Loucy (cell line): ENCODE data around the gene PTPRS.

ENCODE experiments used
- H2AFZ ChIP-seq: fragments of 200-600 bp; sonication (generic); 2 replicates; pipeline ENCODE4 v1.6.0; 2016; ENCODE audit warnings: antibody characterized with exemption, mild to moderate bottlenecking, low read length, moderate library complexity
- H3F3A ChIP-seq: fragments of 200-600 bp; 2 replicates; pipeline ENCODE4 v1.6.0; 2016; ENCODE audit warnings: antibody characterized with exemption, low read depth, mild to moderate bottlenecking
- H3K27me3 ChIP-seq: fragments of 200-600 bp; sonication (generic); 2 replicates; pipeline ENCODE4 v1.6.1; 2014; ENCODE audit warnings: low read length, mild to moderate bottlenecking; ENCODE audit not compliant: insufficient read depth, poor library complexity, severe bottlenecking
- H3K36me3 ChIP-seq: fragments of 200-600 bp; sonication (generic); 2 replicates; pipeline ENCODE4 v1.6.1; 2016; ENCODE audit warnings: low read length; ENCODE audit not compliant: insufficient read depth
- H3K4me1 ChIP-seq: fragments of 200-600 bp; sonication (generic); 2 replicates; pipeline ENCODE4 v1.5.1; 2014; ENCODE audit warnings: low read length, mild to moderate bottlenecking; ENCODE audit not compliant: insufficient read depth, poor library complexity, severe bottlenecking
- H3K4me2 ChIP-seq: fragments of 200-600 bp; sonication (generic); 2 replicates; pipeline ENCODE4 v1.6.0; 2014; ENCODE audit warnings: antibody characterized with exemption, low read length, low read depth, mild to moderate bottlenecking; ENCODE audit not compliant: poor library complexity, severe bottlenecking
- H3K4me3 ChIP-seq: fragments of 200-600 bp; sonication (generic); 2 replicates; pipeline ENCODE4 v1.5.1; 2014; ENCODE audit warnings: low read length, mild to moderate bottlenecking, mixed read lengths; ENCODE audit not compliant: poor library complexity, severe bottlenecking
- H3K79me2 ChIP-seq: fragments of 200-600 bp; sonication (generic); 2 replicates; pipeline ENCODE4 v1.6.1; 2014; ENCODE audit warnings: low read length; ENCODE audit not compliant: insufficient read depth
- H3K9ac ChIP-seq: fragments of 200-600 bp; sonication (generic); 2 replicates; pipeline ENCODE4 v1.6.0; 2014; ENCODE audit warnings: mild to moderate bottlenecking, low read depth, low read length, moderate library complexity; ENCODE audit not compliant: poor library complexity, severe bottlenecking
- H3K9me2 ChIP-seq: fragments of 200-600 bp; sonication (generic); replicated peaks from 2 replicates; pipeline ENCODE4 v1.6.1; 2016; ENCODE audit warnings: low read depth, low read length, mixed read lengths
- H3K9me3 ChIP-seq: fragments of 200-600 bp; sonication (generic); 2 replicates; pipeline ENCODE4 v1.6.1; 2014; ENCODE audit warnings: mild to moderate bottlenecking, antibody characterized with exemption, low read length, low read depth; ENCODE audit not compliant: insufficient read depth
- H4K20me1 ChIP-seq: fragments of 200-600 bp; sonication (generic); 2 replicates; pipeline ENCODE4 v1.6.0; 2014; ENCODE audit warnings: antibody characterized with exemption, low read length, mild to moderate bottlenecking; ENCODE audit not compliant: insufficient read depth, poor library complexity, severe bottlenecking
- EZH2phosphoT487 ChIP-seq: fragments of 200-600 bp; IDR thresholded peaks from 2 replicates; pipeline ENCODE4 v1.6.1; 2018; ENCODE audit warnings: antibody characterized with exemption, mild to moderate bottlenecking, moderate library complexity, borderline replicate concordance
- TF ChIP-seq, protein P1 (sequence below): fragments of 200-600 bp; sonication (generic); conservative IDR thresholded peaks from 2 replicates; pipeline ENCODE4 v1.5.1; 2014; ENCODE audit warnings: mild to moderate bottlenecking, antibody characterized with exemption, low read length

Gene PTPRS

DNA sequence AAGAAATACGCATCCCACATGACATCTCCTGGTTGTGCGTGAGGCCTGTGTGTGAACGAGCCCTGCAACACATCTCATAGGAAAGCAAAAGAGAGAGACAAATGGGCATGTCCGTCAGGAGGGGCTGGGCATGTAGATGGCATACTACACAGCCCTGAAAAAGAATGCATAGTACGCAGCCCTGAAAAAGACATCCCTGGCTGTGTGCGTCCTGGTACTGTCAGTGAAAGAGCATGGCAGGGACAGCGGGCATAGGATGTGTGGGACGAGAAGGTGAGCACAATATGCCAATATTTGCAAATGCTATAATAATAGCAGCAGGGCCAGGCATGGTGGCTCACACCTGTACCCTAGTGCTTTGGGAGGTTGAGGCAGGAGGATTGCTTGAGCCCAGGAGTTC is 28.6 kb downstream of the PTPRS start:
- Histone ChIP-seq H3K9ac (no peak overlapping the region), H3K27me3 (no peaks in the 10 kb centered on the region), H3K36me3 (no peaks in the 10 kb centered on the region), H4K20me1 (no peaks in the 10 kb centered on the region), H3K9me3 (no peaks in the 10 kb centered on the region), H3K9me2 (no peaks in the 10 kb centered on the region), H3K79me2 (no peaks in the 10 kb centered on the region), H2AFZ (no peak overlapping the region), H3K4me1 (no peaks in the 10 kb centered on the region), H3K4me2 (no peak overlapping the region), H3K4me3 (no peak overlapping the region), H3F3A (no peaks in the 10 kb centered on the region)
- TF ChIP-seq, protein P1, sequence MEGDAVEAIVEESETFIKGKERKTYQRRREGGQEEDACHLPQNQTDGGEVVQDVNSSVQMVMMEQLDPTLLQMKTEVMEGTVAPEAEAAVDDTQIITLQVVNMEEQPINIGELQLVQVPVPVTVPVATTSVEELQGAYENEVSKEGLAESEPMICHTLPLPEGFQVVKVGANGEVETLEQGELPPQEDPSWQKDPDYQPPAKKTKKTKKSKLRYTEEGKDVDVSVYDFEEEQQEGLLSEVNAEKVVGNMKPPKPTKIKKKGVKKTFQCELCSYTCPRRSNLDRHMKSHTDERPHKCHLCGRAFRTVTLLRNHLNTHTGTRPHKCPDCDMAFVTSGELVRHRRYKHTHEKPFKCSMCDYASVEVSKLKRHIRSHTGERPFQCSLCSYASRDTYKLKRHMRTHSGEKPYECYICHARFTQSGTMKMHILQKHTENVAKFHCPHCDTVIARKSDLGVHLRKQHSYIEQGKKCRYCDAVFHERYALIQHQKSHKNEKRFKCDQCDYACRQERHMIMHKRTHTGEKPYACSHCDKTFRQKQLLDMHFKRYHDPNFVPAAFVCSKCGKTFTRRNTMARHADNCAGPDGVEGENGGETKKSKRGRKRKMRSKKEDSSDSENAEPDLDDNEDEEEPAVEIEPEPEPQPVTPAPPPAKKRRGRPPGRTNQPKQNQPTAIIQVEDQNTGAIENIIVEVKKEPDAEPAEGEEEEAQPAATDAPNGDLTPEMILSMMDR: no peak
- TF ChIP-seq EZH2phosphoT487: no peak

DNA sequence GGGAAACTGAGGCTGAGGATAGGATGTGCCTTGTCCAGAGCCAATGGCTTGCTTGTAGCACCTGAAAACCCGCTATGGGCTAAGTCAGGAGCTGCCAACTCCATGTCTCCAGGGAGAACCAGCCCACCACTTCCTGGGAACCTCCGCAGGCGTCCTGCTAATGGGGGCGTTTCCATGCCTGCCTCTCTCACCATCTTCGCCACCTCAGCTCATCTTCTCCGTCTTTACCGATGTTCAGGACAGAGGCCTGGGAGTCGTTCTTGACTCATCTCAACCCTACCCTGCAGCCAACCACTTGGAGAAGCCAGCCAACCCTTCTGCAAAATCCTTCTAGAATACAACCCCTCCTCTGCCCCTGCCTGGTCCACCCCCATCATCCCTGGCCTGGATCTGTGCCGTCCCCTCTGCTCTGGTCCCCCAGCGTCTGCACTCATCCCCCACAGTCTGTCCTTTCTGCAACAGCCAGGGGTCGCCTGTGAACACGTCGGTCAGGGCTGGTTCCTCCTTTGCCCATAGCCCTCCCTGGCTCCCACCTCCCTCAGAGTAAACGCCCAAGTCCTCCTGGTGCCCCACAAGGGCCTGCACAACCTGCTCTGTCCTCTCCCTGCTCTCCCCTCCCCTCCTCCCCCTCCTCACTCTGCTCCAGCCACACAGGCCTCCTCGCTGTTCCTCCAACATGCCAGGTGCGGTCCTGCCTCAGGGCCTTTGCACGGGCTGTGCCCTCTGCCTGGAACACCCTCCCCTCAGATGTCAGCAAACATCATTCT is 31.0 kb downstream of the PTPRS start:
- no peaks in the 10 kb centered on the region for H3K4me1 ChIP-seq
- TF ChIP-seq, protein P1: no peak
- TF ChIP-seq EZH2phosphoT487: no peak
- H3K36me3 ChIP-seq: no peaks in the 10 kb centered on the region
- H4K20me1 ChIP-seq: no peaks in the 10 kb centered on the region
- no peak overlapping the region for H2AFZ ChIP-seq
- no peaks in the 10 kb centered on the region for H3K79me2 ChIP-seq
- no peak overlapping the region for H3K4me3 ChIP-seq
- no peaks in the 10 kb centered on the region for H3K9me3 ChIP-seq
- H3K9me2 ChIP-seq: no peaks in the 10 kb centered on the region
- no peak overlapping the region for H3K9ac ChIP-seq
- H3F3A ChIP-seq: no peaks in the 10 kb centered on the region
- no peaks in the 10 kb centered on the region for H3K27me3 ChIP-seq
- no peak overlapping the region for H3K4me2 ChIP-seq

DNA sequence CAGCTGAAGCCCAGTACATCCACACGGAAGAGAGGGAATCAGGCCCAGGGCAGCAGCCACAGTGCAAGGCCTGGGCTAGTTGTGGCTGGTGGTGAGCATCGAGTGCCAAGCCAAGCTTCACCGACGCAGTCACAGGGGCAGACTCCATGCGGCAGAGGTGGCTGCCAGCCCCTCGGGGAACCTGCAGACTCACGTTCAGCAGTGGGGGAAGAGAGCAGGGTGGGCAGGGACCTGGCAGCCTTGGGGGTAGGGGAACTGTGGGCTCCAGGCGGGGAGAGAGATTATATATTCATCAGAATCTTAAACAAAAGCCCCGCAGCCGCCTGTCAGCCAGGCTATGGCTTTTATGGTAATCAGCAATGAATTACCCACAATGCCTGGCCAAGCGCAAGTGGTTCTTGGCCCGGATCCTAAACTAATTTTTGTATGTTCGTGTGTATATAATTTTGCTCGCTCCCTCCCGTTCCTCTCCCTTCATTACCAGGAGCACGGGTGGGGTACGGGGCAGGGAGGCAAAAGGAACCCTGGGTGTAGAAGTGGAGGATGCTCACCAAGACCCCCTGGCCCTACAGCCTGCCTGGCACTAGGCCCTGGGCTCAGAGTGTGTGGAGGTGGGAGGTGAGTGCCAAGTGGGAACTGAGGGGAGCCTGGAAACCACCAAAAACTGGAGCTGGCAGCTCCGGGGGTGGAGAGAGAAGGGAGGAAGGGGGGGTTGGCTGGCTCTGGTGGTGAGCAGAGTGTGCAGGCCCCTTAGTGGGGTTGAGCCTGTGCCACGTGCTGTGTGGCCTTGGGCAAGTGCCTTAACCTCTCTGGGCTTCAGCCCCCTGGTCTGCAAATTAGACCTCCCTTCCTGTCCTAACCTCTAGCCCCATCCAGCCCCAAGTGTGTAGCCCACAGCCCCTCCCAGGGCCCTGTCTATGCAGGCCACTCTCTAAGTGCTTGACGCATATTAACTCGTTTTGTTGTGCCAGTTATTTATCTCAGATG is 31.9 kb downstream of the PTPRS start:
- Histone ChIP-seq H3F3A (no peaks in the 10 kb centered on the region), H3K9me2 (no peaks in the 10 kb centered on the region), H4K20me1 (no peaks in the 10 kb centered on the region), H3K79me2 (no peaks in the 10 kb centered on the region), H3K36me3 (no peaks in the 10 kb centered on the region), H3K4me2 (no peak overlapping the region), H3K4me1 (no peaks in the 10 kb centered on the region), H3K9ac (no peak overlapping the region), H3K9me3 (no peaks in the 10 kb centered on the region), H3K4me3 (no peak overlapping the region), H3K27me3 (no peaks in the 10 kb centered on the region), H2AFZ (no peak overlapping the region)
- TF ChIP-seq, protein P1: no peak
- no peak for TF ChIP-seq EZH2phosphoT487
